Bone marrow (tissue), 2 donors: Measurements from ENCODE around the gene KLF15.

Experiments
- DNase-seq, 2 donors: peaks; one replicate each; lab custom pipeline; 2025; lab: John Stamatoyannopoulos, UW

KLF15 gene

DNA sequence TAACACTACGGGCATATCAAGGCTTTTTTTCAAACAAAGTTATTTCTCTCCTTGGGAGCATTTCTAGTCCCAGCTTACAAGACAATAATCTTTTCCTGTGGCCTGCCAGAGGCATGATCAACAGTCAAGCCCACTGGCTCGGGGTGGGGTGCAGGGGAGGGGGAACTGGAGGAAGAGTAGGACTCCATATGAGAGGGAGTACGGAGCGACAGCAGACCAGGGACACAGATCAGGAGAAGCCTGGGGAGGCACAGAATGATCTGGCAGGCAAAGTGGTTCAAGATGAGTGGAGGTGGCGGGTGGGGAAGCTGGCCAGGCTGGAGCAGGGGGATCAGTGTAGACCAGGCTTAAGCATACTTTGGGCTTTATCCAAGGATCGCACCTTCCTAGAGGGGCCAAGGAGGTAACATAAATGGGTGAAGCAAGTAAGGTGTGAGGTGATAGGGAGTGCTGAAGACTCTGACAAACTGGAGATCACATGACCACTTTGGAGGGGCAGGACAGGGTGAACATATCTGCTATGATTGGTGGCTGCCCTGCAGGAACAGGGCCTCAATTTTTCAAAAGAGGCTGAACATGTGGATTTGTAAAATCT is 37.4 kb downstream of the KLF15 start:
- DNase-seq: no peak

- no peak for DNase-seq
These were observed 39.9 kb downstream of the KLF15 start for GRCh38 chr3:126317029-126317996.

DNA sequence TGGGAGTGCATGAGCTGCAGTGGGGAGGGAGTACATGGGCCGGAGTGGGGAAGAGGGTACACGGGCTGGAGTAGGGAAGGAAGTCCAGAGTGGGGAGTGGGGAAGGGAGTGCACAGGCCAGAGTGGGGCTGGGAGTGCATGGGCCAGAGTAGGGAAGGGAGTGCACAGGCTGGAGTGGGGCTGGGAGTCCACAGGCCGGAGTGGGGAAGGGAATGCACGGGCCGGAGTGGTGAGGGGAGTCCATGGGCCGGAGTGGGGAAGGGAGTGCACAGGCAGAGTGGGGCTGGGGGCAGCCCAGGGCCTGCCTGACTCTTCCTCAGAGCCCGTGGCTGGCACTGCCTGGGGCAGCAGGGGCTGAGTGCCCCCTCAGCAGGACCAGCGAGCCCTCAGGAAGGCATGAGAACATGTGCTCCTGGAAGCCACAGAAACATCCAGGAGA is 40.7 kb downstream of the KLF15 start:
- no peak for DNase-seq

- no peak for DNase-seq
These were observed 41.2 kb downstream of the KLF15 start for GRCh38 chr3:126316031-126316461.

DNA sequence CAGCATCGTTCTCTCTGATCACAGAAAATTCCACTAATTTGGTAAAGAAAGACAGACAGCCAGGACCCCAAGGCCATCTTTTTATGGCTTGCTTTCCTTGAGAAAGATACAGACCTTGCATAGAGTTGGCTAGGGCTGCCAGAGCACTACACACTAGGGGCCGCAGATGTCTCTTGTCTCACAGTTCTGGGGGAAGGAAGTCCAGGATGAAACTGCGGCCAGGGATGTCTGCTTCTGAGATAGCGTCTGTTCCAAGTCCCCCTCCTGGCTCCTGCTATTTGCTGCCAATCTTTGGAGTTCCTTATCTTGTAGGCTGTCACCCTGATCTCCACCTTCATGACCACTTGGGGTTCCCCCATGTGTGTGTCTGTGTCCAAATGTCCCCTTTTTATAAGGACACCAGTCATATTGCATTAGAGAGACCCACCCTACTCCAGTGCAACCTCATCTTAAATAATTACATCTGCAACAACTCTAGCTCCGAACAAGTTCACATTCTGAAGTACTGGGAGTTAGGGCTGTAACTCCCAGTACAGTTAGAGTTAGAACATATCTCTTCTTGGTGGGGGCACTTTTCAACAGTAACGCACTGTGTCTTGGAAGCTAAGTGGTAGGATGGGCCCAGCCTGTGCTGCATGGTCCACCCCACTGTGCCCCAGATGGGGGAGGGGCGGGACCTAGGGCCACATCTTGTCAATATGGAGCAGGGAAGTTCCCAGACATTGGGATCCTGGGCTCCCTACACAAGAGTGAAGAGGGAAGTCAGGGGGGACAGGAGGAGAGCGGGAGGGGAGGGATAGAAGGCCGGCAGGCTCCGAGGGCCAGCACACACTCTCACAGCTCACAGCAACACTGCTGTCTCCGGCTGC is 42.2 kb downstream of the KLF15 start:
- no peak for DNase-seq

- no peak for DNase-seq
These were observed 42.9 kb downstream of the KLF15 start for GRCh38 chr3:126314305-126314789.

- DNase-seq: no peak
These were observed 43.5 kb downstream of the KLF15 start for GRCh38 chr3:126313580-126314304.

GRCh38 chr3:126313166-126313565 is 44.0 kb downstream of the KLF15 start:
- DNase-seq: no peak

- DNase-seq: no peak
These were observed 44.9 kb downstream of the KLF15 start for GRCh38 chr3:126312341-126312740.

GRCh38 chr3:126311338-126311978 is 45.8 kb downstream of the KLF15 start:
- no peak for DNase-seq

- no peak for DNase-seq
These were observed 46.4 kb downstream of the KLF15 start for GRCh38 chr3:126310816-126311215.

DNA sequence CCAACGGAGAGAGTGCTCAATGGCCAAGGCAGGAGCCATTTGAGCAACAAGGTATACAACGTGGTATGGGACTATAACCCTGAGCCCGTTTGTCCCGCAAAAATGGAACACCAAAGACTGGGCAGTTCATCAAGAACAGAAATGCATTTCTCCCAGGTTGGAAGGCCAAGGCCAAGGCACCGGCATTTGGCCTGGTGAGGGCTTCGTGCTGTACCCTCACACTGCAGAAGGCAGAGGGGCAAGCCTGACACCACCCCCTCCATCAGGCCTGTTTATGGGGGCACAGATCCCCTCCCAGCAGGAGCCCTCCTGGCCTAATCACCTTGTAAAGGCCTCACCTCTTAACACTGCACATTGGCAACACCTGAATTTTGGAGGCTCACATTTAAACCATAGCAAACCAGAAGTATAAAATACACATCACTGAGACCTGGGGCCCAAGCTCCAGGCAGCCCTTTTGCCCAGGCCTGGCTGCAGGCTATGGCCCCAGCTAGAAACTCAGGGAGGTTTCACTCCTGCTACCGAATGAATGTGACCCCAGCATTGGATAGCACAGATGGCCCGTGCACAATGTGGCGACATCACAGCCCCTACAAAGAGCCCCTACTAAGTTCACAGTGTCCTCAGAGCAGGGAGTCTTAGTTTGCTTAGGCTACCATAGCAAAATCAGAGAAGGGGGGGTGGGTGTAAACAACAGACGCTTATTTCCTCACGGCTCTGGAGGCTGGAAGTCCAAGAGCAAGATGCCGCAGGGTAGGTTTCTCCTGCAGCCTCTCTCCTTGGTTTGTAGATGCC is 47.1 kb downstream of the KLF15 start:
- no peak for DNase-seq

DNA sequence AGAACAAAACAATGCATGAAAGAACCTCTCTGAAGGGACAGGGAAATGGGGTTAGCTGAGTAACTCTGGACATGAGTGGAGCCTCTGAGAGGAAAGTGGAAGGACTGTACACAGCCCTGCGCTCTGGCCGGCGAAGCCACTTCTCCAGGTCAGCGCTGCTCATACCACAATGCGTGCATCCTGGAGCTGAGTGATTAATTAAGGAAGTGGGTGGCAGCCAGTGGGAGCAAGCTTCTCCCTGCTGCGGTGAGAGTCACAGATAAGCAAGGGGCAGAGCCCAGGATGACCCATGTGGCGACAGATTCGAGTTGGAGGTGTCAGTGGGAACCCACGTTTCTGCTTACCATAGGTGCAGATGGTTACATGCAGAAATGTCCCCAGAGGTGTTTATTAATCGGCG is 48.0 kb downstream of the KLF15 start:
- DNase-seq: no peak

GRCh38 chr3:126308394-126309125 is 48.6 kb downstream of the KLF15 start:
- no peak for DNase-seq

DNA sequence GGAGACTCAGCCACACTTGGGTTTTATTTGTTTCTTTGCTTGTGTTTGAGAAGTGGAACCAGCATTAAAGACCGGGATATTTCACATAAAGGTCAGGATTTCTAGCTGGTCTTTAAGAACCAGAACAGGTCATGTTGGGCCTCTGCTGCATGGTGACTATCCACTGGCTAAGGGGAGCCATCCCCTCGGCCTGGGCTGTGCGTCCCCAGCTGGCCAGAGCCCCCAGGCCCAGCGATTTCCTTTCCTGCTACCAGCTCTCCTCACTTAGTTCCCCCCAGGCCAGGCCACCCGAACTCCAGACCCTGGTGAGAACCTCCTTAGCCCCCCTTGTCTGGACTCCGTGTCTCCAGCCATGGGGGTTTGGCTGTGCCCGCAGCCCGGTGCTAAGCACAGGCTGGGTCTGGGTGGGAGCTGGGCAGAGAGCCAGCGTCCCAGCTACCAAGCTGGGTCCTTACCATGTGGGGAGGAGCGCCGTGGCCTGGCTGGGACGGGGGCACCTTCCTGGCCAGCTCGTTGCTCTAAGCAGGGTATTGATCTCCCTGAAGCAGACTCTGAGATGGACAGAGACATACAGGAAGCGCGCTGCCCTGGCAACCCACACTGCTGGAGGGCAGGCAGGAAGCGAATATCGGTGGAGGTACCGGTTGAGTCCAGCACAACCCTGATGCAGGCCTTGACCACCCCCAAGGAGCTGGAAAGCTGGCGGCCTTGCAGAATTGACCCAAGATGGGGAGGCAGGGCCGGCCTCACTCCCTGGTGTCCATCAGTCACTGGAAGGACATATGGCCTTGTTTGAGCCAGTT is 49.4 kb downstream of the KLF15 start:
- DNase-seq: no peak

GRCh38 chr3:126306888-126307482 is 50.2 kb downstream of the KLF15 start:
- DNase-seq: no peak

DNA sequence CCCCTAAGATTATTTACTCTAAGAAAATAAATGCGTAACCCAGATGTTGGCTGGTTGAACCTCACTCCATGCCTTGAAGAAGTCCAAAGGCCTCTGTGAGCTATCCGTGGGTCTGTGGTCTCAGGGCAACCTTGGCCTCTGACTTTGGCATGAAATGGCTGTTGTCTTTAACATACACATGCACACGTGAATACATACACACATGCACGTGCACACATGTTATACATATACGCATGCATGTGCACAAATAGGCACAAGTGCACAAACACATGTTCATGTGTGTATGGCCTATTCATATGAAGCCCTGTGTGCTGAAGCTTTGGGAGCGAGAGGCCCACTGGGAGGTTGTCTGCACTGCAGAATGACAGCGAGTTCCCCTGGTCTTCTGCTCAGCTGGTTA is 50.8 kb downstream of the KLF15 start:
- no peak for DNase-seq

GRCh38 chr3:126305427-126305826 is 51.8 kb downstream of the KLF15 start:
- no peak for DNase-seq
